ENCODE measurements around the gene CATSPERD. TPM values are rescaled to one million over a fixed set of nuclear protein-coding genes. Genes with fewer than 3 reads are reported as not detected.

The CATSPERD gene
- total RNA-seq, 4 donors from 2014 or later = not detected

DNA sequence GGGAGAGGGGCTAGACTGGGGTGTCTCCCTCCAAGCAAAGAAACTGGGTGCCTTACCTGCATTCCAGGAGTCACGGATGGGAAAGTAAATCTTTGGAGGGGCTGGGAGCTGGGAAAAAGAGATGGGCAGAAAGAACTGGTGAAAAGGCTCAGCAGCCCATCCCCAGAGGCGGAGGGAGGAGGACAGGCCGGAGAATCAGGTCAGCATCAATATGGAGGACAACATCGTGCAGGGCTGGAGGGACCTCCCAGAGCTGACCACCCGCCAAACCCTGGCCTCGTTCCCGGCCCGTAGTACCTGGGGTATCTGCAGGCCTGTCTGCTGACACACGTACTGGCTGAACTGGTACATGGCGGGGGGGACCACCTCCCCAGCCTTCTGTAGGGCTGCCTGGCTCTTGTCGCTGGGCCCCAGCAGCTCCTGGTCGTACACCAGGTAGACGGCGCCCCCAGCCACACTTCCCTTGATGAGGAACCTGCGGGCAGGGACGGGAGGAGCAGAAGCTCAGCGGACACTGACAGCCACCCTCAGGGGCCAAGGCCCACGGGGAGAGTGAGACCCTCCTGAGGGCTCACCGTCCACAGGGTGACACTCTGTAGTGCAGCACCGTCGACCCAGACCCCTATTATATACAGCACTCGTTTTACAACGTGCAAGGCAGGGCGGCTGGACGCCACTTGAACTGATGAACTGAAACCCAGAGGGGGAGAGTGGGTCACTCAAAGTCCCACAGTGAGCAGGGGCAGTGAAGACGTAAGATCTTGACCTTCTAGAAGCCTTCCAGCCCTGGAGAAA, 41.0 kb upstream of the CATSPERD start:
- DNase-seq (ENCODE audit: low spot score in 2 of 2) = no peak
- intact Hi-C loops (cut with DNase I; ENCODE audit: low total_unique reads) = loop anchor here (5.0 to 10.0 kb wide), 2 partner anchors 635 to 1622 kb away; no protein-coding TSS in a partner anchor
- peak overlapping the region; percentile 97 for H3K4me3 ChIP-seq (ENCODE audit: low read depth, poor library complexity, severe bottlenecking)
- WGBS, 2 donors = 15 to 26% methylated on average over 13 to 26 of the region's 26 CpGs
- TF ChIP-seq, protein P1, sequence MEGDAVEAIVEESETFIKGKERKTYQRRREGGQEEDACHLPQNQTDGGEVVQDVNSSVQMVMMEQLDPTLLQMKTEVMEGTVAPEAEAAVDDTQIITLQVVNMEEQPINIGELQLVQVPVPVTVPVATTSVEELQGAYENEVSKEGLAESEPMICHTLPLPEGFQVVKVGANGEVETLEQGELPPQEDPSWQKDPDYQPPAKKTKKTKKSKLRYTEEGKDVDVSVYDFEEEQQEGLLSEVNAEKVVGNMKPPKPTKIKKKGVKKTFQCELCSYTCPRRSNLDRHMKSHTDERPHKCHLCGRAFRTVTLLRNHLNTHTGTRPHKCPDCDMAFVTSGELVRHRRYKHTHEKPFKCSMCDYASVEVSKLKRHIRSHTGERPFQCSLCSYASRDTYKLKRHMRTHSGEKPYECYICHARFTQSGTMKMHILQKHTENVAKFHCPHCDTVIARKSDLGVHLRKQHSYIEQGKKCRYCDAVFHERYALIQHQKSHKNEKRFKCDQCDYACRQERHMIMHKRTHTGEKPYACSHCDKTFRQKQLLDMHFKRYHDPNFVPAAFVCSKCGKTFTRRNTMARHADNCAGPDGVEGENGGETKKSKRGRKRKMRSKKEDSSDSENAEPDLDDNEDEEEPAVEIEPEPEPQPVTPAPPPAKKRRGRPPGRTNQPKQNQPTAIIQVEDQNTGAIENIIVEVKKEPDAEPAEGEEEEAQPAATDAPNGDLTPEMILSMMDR (IDR thresholded peaks at IDR 0.05) = no peak
- TF ChIP-seq POLR2A (IDR thresholded peaks at IDR 0.05) = no peak

DNA sequence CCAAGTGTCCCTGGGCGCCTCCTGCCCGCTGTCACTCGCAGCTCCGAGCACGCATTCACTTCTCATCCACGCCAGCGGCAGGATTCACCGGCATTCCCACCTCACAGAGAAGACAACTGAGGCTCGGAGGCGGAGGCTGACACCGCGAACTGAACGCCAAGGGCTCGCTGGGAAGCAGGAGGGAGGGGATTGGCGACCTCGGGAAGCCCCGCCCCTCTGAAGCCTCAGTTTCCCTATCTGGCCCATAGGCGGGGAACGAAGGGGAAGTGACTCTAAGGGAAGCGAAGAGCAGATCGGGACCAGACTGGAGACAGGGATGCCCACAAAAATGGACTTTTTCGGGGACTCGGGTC, 40.4 kb upstream of the CATSPERD start:
- TF ChIP-seq, protein P1 (IDR thresholded peaks at IDR 0.05) = no peak
- no peak for TF ChIP-seq POLR2A (IDR thresholded peaks at IDR 0.05)
- H3K4me3 ChIP-seq (ENCODE audit: low read depth, poor library complexity, severe bottlenecking) = peak overlapping the region; percentile 97
- peak in 1 of 2 donors; percentile 92 for DNase-seq (ENCODE audit: low spot score in 2 of 2)
- intact Hi-C loops (cut with DNase I; ENCODE audit: low total_unique reads) = loop anchor here (10.0 kb wide), 1 partner anchor 635 kb away; no protein-coding TSS in a partner anchor
- WGBS, 2 donors = 0% methylated on average over 21 to 23 of the region's 23 CpGs

DNA sequence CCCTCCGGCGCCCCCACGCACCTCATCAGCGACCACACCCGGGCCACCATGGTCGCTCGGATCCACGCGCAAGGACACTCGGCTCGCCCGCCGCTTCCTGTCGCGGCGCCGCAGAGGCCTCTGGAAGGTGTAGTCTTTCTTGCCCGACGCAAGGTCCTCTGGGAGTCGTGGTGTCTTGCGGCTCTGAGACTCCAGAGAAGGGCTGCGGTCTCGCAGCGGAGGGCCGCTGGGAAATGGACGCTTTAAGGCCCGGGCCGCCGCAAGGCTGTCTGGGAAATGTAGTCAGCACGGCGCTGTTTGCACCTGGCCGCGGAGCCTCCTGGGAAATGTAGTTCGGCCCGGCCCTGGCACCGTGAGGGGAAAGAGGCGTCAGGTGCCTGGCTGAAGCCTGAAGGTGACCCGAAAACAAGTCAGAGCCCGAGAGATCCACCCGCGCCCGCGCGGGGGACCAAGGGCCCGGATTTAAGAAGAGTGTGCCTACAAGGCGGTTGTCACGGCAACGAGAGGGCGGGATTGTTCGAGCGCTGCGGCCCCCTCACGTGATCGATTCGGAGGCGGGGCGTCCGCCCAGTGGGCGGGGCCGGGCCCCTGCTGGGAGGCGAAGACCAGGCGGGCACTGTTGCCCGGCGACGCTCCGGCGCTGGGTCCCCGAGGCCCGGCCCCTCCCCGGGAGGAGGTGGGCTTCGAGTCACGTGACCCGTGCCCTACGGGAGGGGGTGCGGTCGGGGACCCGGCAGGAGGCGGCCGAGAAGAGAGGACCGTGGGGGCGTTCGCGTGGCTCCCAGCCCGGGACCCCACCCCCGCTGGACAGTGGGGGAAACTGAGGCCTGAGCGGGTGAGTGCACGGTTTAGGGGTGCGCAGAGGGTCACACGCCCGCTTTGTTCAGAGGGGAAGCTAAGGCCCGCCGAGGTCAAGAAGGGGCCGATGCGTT, 39.7 kb upstream of the CATSPERD start, which contains the start of the genes HSD11B1L and MICOS13:
HSD11B1L (plus strand) TSS at position 591 of the 932 bp plus-strand sequence. CDS start 3,806 bp downstream, outside the sequence.
MICOS13 (minus strand) TSS at position 80 of the 932 bp plus-strand sequence; CDS start at position 50, 30 bp downstream.
- TF ChIP-seq, protein P1 (IDR thresholded peaks at IDR 0.05) = no peak
- TF ChIP-seq POLR2A (IDR thresholded peaks at IDR 0.05) = no peak
- intact Hi-C loops (cut with DNase I; ENCODE audit: low total_unique reads) = loop anchor here (10.0 kb wide), 1 partner anchor 636 kb away; no protein-coding TSS in a partner anchor
- H3K4me3 ChIP-seq (ENCODE audit: low read depth, poor library complexity, severe bottlenecking) = peak within 1 kb of the TSS; percentile 97
- DNase-seq (ENCODE audit: low spot score in 2 of 2) = peak; percentile 99
- WGBS, 2 donors = 1% methylated on average over 61 to 85 of the region's 94 CpGs

DNA sequence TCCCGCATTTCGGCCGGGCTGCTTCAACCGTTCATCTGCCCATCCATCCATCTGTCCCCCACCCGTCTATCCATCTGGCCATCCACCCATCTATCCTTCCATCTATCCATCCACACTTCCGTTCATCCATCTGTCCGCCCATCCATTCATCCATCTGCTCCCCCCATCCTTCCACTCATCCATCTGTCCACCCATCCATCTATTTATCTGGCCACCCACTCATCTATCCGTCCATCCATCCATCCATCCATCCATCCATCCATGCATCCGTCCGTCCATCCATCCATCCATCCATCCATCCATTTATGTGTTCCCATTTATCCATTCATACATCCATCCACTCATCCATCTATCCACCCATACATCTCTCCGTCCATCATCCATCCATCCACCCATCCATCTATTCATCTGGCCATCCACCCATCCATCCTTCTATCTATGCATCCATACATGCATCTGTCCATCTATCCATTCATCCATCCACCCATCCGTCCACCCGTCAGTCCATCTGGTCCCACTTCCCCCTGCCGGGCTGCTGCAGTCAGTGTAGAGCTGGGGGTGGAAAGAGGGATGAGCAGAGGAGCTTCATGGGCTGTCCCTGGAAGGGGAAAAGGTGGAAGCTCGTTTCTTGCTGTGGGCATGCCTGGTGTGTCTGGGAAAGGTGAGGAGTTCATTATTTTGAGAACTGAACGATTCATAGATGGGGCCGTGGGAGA, 38.9 kb upstream of the CATSPERD start:
- WGBS, 2 donors = 63 to 65% methylated on average over 17 of the region's 17 CpGs
- H3K4me3 ChIP-seq (ENCODE audit: low read depth, poor library complexity, severe bottlenecking) = no peak overlapping the region
- TF ChIP-seq, protein P1 (IDR thresholded peaks at IDR 0.05) = no peak
- TF ChIP-seq POLR2A (IDR thresholded peaks at IDR 0.05) = no peak
- intact Hi-C loops (cut with DNase I; ENCODE audit: low total_unique reads) = loop anchor here (10.0 kb wide), 1 partner anchor 637 kb away; no protein-coding TSS in a partner anchor
- no peak for DNase-seq (ENCODE audit: low spot score in 2 of 2)

DNA sequence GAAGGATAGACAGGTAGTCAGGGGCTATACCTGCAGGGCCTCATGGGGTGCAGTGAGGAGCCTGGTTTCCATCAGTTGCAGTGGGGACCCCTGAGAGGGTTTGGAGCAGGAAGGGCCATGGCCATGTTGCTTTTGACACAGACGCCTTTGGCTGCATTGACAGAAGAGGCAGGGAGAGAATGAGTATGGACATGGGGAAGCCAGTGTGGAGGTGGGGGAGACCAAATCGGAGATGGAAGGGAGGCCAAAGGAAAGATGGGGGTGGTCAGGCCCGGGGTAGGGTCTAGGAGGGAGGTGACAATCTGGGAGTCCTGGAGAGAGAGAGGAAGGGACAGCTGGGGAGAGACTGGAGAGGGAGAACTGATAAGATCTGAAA, 38.3 kb upstream of the CATSPERD start:
- TF ChIP-seq, protein P1 (IDR thresholded peaks at IDR 0.05) = no peak
- no peak for TF ChIP-seq POLR2A (IDR thresholded peaks at IDR 0.05)
- 90 to 91% methylated on average over 3 of the region's 3 CpGs for WGBS, 2 donors
- intact Hi-C loops (cut with DNase I; ENCODE audit: low total_unique reads) = loop anchor here (10.0 kb wide), 1 partner anchor 637 kb away; no protein-coding TSS in a partner anchor
- no peak overlapping the region for H3K4me3 ChIP-seq (ENCODE audit: low read depth, poor library complexity, severe bottlenecking)
- peak in 1 of 2 donors; percentile 85 for DNase-seq (ENCODE audit: low spot score in 2 of 2)
